GM12878 (cell line): ENCODE data around the gene POFUT2. TPM values are rescaled to one million over a fixed set of nuclear protein-coding genes. Genes with fewer than 3 reads are reported as not detected.

Experiments
- ATAC-seq: fragments of 200-7000 bp; cut with Tn5 transposase; 3 replicates; pipeline ENCODE4 v1.9.1; 2020; ENCODE audit warnings: mild to moderate bottlenecking, moderate library complexity
- BruUV-seq: library from RNA; stranded (reverse); fragments of 400-500 nt; replicated peaks from 2 replicates; lab custom pipeline; 2021; lab: Mats Ljungman, UMichigan
- CTCF ChIA-PET: fragments of 300-600 bp; sonication (Branson Sonifier 250); formaldehyde crosslinking; extraction: SDS; loops from one replicate; lab custom pipeline; 2021; ENCODE audit warnings: inconsistent platforms; lab: Yijun Ruan, JAX
- POLR2A ChIA-PET: fragments of 350-600 bp; formaldehyde crosslinking; extraction: SDS; loops from one replicate; lab custom pipeline; 2021; ENCODE audit warnings: inconsistent platforms; lab: Charles Lee
- RAD21 ChIA-PET: fragments of 300-600 bp; sonication (Branson Sonifier 250); formaldehyde crosslinking; loops from one replicate; lab custom pipeline; 2023; ENCODE audit warnings: antibody characterized with exemption; ENCODE audit not compliant: unreplicated experiment; lab: Charles Lee
- SMC1A ChIA-PET: fragments of 300-600 bp; sonication (Branson Sonifier 250); formaldehyde crosslinking; loops from one replicate; lab custom pipeline; 2023; ENCODE audit not compliant: unreplicated experiment, uncharacterized antibody; lab: Charles Lee
- DNase-seq: peaks from one replicate; pipeline ENCODE4 v3.0.0-alpha.2; 2011; ENCODE audit warnings: low read depth, low spot score
- FAIRE-seq: peaks from 3 replicates; lab custom pipeline; 2011; peaks lifted over from hg19 to GRCh38; lab: Jason Lieb, UNC
- H2AFZ ChIP-seq: 2 replicates; pipeline ENCODE4 v1.6.0; 2011; ENCODE audit warnings: low read depth, low read length, control low read depth; ENCODE audit not compliant: control insufficient read depth
- H3K27ac ChIP-seq: 2 replicates; pipeline ENCODE4 v1.5.1; 2011; ENCODE audit warnings: control low read depth; ENCODE audit not compliant: control insufficient read depth, insufficient read depth
- H3K27me3 ChIP-seq, 2 experiments: replicated peaks in 1 of 2; 2 replicates each; pipeline versions ENCODE4 v1.6.0 to v1.6.1; 2011; ENCODE audit warnings: low read length in 1 of 2; ENCODE audit not compliant: control insufficient read depth in 2 of 2, insufficient read depth in 2 of 2
- H3K36me3 ChIP-seq, 2 experiments: 2 replicates each; pipeline ENCODE4 v1.5.1; 2011; ENCODE audit warnings: low read length in 1 of 2; ENCODE audit not compliant: control insufficient read depth in 2 of 2, insufficient read depth in 2 of 2
- H3K4me1 ChIP-seq: 2 replicates; pipeline ENCODE4 v1.6.1; 2011; ENCODE audit warnings: mild to moderate bottlenecking, low read length, moderate library complexity, mixed read lengths; ENCODE audit not compliant: control insufficient read depth, insufficient read depth
- H3K4me2 ChIP-seq: 2 replicates; pipeline ENCODE4 v1.6.0; 2011; ENCODE audit warnings: control low read depth; ENCODE audit not compliant: control insufficient read depth, insufficient read depth
- H3K4me3 ChIP-seq: fragments of 200-600 bp; sonication (generic); 2 replicates; pipeline ENCODE4 v1.5.1; 2016
- H3K79me2 ChIP-seq: 2 replicates; pipeline ENCODE4 v1.6.0; 2011; ENCODE audit warnings: low read length; ENCODE audit not compliant: control insufficient read depth, insufficient read depth
- H3K9ac ChIP-seq: 2 replicates; pipeline ENCODE4 v1.8.0; 2011; ENCODE audit warnings: low read length, control low read depth, mixed read lengths; ENCODE audit not compliant: control insufficient read depth, insufficient read depth
- H3K9me3 ChIP-seq: replicated peaks from 3 replicates; pipeline ENCODE4 v1.5.1; 2011; ENCODE audit warnings: mild to moderate bottlenecking, low read length; ENCODE audit not compliant: control insufficient read depth, insufficient read depth
- H4K20me1 ChIP-seq: 2 replicates; pipeline ENCODE4 v1.6.0; 2011; ENCODE audit not compliant: control insufficient read depth, insufficient read depth
- ASH2L ChIP-seq: fragments of 300-600, 200-600 bp; sonication (generic); IDR thresholded peaks from 2 replicates; pipeline ENCODE4 v1.6.1; 2017; ENCODE audit warnings: low read depth, mild to moderate bottlenecking, borderline replicate concordance
- BRCA1 ChIP-seq: IDR thresholded peaks from 2 replicates; pipeline ENCODE4 v1.6.1; 2011; ENCODE audit warnings: low read depth, low read length, improper control_type of control experiment
- HCFC1 ChIP-seq: fragments of 150-350 bp; IDR thresholded peaks from 2 replicates; pipeline ENCODE4 v1.6.1; 2014; ENCODE audit warnings: low read length
- HDGF ChIP-seq: fragments of 450-650 bp; IDR thresholded peaks from 2 replicates; pipeline ENCODE4 v1.6.1; 2016; ENCODE audit warnings: antibody characterized with exemption
- IKZF1 ChIP-seq: fragments of 450-650 bp; conservative IDR thresholded peaks from 2 replicates; pipeline ENCODE4 v1.6.1; 2017; ENCODE audit warnings: antibody characterized with exemption, mild to moderate bottlenecking
- MXI1 ChIP-seq: fragments of 150-350 bp; IDR thresholded peaks from 2 replicates; pipeline ENCODE4 v1.6.1; 2011; ENCODE audit warnings: low read depth, mild to moderate bottlenecking, inconsistent platforms, low read length, improper control_type of control experiment
- MYB ChIP-seq: fragments of 150-350 bp; IDR thresholded peaks from 2 replicates; pipeline ENCODE4 v1.6.1; 2014; ENCODE audit warnings: mild to moderate bottlenecking, low read depth, low read length, borderline replicate concordance
- NR2F1 ChIP-seq: fragments of 450-650 bp; conservative IDR thresholded peaks from 2 replicates; pipeline ENCODE4 v1.6.1; 2017; ENCODE audit warnings: mild to moderate bottlenecking
- PAX8 ChIP-seq: fragments of 450-650 bp; IDR thresholded peaks from 2 replicates; pipeline ENCODE4 v1.6.1; 2017; ENCODE audit warnings: mild to moderate bottlenecking, moderate library complexity
- SMAD5 ChIP-seq: IDR thresholded peaks from 2 replicates; pipeline ENCODE4 v1.6.1; 2016; ENCODE audit warnings: antibody characterized with exemption, low read depth
- SPI1 ChIP-seq: IDR thresholded peaks from 2 replicates; pipeline ENCODE4 v1.6.1; 2011; ENCODE audit warnings: low read depth, mild to moderate bottlenecking, low read length, moderate library complexity, borderline replicate concordance; ENCODE audit not compliant: insufficient read depth
- TBL1XR1 ChIP-seq: IDR thresholded peaks from 2 replicates; pipeline ENCODE4 v1.6.1; 2012; ENCODE audit warnings: low read depth, low read length, improper control_type of control experiment
- WGBS: methylation state at CpG from one replicate; pipeline ENCODE4 v1.1.6; 2016; ENCODE audit warnings: low lambda C conversion rate; ENCODE audit not compliant: insufficient replicate concordance, insufficient coverage; ENCODE audit errors: missing lambda C conversion rate; 5-methylcytosine and 5-hydroxymethylcytosine counted together
- in situ Hi-C: fragments of 300-500 bp; cut with MboI; formaldehyde crosslinking; loops from 9 replicates; pipeline ENCODE4 v1.14.3; 2018; ENCODE audit warnings: mixed read lengths
- intact Hi-C: fragments of 100-400 bp; cut with micrococcal nuclease; formaldehyde crosslinking; loops from one replicate; pipeline ENCODE4 v1.14.2; 2022; ENCODE audit not compliant: unreplicated experiment
- polyA plus RNA-seq, 11 experiments: library from polyadenylated mRNA; depleted of rRNA in 4 of 11; unstranded in 6 of 11; stranded (reverse) in 5 of 11; fragments of >200 nt; fragmentation: Nextera tagmentation in 4 of 11; fragmentation: Illumina TruSeq in 1 of 11; extraction: Ambion mirVana in 4 of 11; extraction: Trizol in 1 of 11; gene quantifications; 1 replicate in 1 of 11; 2 replicates in 10 of 11; pipeline versions ENCODE4 v1.2.1 to v1.2.3, GENCODE V29; 2011 to 2016; ENCODE audit warnings: inconsistent platforms in 2 of 11, missing spikeins in 2 of 11, low read depth in 1 of 11
- total RNA-seq, 4 experiments: library from RNA; depleted of rRNA in 3 of 4; stranded (reverse); fragments of >200 nt in 3 of 4; fragmentation: Illumina TruSeq in 1 of 4; extraction: Trizol in 1 of 4; gene quantifications; 2 replicates each; pipeline versions ENCODE4 v1.2.1 to v1.2.3, GENCODE V29; 2013 to 2021
- TF ChIP-seq, protein P1 (sequence below): fragments of 450-650 bp; formaldehyde crosslinking; IDR thresholded peaks from 2 replicates; pipeline ENCODE4 v1.4.0; 2022; ENCODE audit warnings: mild to moderate bottlenecking, moderate library complexity
- TF ChIP-seq, protein P2 (sequence below): fragments of 150-350 bp; IDR thresholded peaks from 2 replicates; pipeline ENCODE4 v1.6.1; 2014; ENCODE audit warnings: mild to moderate bottlenecking, low read depth, low read length

POFUT2 gene
- total and polyA plus RNA-seq, 10 of the 15 experiments (the other 5 are each of a cell fraction or from before 2014, with no cell fraction given), result 1.2 to 15.1 (median 6.8) TPM

DNA sequence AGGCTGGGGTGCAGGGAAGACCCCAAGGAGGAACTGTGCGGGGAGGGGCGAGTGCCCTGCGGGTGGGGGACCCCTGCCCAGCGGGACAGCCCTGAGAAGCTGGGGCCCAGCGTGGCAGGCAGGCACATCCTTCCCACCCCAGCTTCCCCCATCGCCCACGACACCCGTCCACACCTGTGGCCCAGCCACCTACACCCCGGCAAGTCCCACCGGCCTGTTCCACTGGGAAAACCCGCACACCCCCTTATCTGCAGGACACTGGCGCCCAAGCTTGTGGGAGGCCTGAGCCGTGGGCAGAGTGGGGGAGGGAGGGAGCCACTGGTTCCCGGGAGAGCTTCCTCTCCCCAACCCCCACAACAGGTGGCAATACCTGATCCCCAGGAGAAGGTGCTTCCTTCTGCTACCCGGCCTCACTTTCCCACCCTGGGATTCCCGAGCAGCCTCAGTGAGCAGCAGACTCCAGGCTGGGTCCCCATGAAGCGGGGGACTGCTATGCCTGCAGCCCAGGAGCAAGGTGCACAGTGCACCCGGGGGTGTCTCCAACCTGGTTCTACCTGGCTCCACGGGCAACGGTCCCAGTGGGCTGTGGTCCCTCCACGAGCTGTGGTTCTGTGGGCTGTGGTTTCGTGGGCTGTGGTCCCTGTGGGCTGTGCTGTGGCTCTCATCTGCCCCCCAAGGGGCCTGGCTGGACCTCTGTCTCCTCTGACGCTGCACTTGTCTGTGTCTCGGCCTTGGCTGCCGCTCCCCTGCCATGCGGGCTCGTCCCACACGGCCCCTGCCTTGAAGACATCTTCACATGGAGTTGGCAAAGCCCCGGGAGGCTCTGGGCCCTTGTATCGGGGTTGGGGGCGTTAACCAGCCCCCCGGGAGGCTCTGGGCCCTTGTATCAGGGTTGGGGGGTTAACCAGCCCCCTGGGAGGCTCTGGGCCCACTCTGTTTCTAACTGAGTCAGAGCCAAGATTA lies 37.8 kb upstream of the POFUT2 start (continued):
- TF ChIP-seq IKZF1, result 0 out of 2 replicates have a peak, but pooled peaks have one; percentile 14
- TF ChIP-seq MXI1, result no peak

DNA sequence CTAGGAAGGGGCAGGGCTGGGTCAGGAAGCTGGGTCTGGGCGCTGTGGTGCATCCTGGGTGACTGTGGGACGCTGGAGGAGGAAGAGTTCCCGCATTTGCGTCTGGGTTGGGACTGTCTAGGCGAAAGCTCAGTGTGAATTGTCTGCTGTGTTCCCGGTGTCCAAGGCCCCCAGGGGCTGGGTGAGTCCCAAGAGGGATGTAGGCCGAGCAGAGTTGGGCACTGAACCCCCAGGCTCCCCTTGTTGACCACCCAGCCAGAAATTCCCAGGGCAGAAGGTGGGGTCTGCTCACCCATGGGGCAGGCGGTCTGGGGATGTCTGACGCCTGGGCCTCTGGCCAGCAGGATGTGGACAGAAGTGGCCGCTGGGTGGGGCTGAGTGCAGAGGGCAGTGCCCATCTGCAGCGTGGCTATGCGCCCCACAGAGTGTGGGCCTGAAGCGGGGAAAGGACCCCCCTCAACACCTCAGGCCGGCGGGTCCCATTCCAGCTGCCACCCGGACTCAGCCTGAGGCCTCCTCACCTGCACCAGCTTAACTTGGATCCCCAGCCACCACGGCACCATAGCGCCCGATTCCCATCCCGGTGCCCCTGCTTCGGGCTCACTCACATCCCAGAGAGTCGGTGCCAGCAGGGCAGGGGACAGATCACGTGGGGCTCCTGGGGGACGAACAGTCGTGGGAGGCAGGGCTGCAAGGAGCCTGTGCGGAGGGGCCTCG lies 37.0 kb upstream of the POFUT2 start:
- BruUV-seq, result no TSS peak
- ATAC-seq, result no peak

More for the DNA sequence above, 37.0 kb upstream of the POFUT2 start:
- H3K9me3 ChIP-seq, result no peaks in the 10 kb centered on the region
- intact Hi-C loops, result no loop called here
- DNase-seq (no peak), FAIRE-seq (no peak)
- no peak overlapping the region for H3K27ac ChIP-seq
- CTCF ChIA-PET, result no interaction called here
- peaks cover 21% of the 10 kb centered on the region for H3K4me1 ChIP-seq
- H3K27me3 ChIP-seq, result peaks cover 3% of the 10 kb centered on the region in 2 experiments; a peak in 3 of 4 replicates
- POLR2A ChIA-PET, result no interaction called here
- H3K79me2 ChIP-seq, result no peaks in the 10 kb centered on the region
- SMC1A ChIA-PET, result no interaction called here
- 64% methylated on average over 27 of the region's 27 CpGs for WGBS
- no peak overlapping the region for H3K4me3 ChIP-seq
- no peak overlapping the region for H3K9ac ChIP-seq
- H4K20me1 ChIP-seq, result no peaks in the 10 kb centered on the region
- no peak overlapping the region for H2AFZ ChIP-seq
- TF ChIP-seq SMAD5, result no peak
- no peak for TF ChIP-seq HDGF
- no peak for TF ChIP-seq MYB
- TF ChIP-seq TBL1XR1, result no peak
- TF ChIP-seq, protein P1, sequence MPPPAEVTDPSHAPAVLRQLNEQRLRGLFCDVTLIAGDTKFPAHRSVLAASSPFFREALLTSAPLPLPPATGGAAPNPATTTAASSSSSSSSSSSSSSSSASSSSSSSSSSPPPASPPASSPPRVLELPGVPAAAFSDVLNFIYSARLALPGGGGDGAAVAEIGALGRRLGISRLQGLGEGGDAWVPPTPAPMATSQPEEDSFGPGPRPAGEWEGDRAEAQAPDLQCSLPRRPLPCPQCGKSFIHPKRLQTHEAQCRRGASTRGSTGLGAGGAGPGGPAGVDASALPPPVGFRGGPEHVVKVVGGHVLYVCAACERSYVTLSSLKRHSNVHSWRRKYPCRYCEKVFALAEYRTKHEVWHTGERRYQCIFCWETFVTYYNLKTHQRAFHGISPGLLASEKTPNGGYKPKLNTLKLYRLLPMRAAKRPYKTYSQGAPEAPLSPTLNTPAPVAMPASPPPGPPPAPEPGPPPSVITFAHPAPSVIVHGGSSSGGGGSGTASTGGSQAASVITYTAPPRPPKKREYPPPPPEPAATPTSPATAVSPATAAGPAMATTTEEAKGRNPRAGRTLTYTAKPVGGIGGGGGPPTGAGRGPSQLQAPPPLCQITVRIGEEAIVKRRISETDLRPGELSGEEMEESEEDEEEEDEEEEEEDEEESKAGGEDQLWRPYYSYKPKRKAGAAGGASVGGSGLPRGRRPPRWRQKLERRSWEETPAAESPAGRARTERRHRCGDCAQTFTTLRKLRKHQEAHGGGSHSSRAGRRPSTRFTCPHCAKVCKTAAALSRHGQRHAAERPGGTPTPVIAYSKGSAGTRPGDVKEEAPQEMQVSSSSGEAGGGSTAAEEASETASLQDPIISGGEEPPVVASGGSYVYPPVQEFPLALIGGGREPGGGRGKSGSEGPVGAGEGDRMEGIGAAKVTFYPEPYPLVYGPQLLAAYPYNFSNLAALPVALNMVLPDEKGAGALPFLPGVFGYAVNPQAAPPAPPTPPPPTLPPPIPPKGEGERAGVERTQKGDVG (CRISPR knock-in tag), result no peak
- TF ChIP-seq ASH2L, result no peak
- TF ChIP-seq SPI1, result no peak
- no peak for TF ChIP-seq HCFC1
- TF ChIP-seq, protein P2, sequence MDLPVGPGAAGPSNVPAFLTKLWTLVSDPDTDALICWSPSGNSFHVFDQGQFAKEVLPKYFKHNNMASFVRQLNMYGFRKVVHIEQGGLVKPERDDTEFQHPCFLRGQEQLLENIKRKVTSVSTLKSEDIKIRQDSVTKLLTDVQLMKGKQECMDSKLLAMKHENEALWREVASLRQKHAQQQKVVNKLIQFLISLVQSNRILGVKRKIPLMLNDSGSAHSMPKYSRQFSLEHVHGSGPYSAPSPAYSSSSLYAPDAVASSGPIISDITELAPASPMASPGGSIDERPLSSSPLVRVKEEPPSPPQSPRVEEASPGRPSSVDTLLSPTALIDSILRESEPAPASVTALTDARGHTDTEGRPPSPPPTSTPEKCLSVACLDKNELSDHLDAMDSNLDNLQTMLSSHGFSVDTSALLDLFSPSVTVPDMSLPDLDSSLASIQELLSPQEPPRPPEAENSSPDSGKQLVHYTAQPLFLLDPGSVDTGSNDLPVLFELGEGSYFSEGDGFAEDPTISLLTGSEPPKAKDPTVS, result no peak
- TF ChIP-seq PAX8, result no peak
- no peak for TF ChIP-seq NR2F1
- TF ChIP-seq BRCA1, result no peak
- TF ChIP-seq, all 136 proteins: peak for 0
- in situ Hi-C loops, result no loop called here
- no peaks in the 10 kb centered on the region for H3K36me3 ChIP-seq
- no peak overlapping the region for H3K4me2 ChIP-seq
- RAD21 ChIA-PET, result no interaction called here
